GM23338 (cell line): ENCODE data around the gene NLRC5. TPM values are rescaled to one million over a fixed set of nuclear protein-coding genes. Genes with fewer than 3 reads are reported as not detected.
"Not testable (repeated sequence)": the region's sequence is repeated elsewhere in the genome, so short reads cannot be mapped to it uniquely, and the experiment has no call there.

Source experiments
- ATAC-seq: fragments of 200-7000 bp; cut with Tn5 transposase; 3 replicates; pipeline ENCODE4 v1.9.1; 2020
- DNase-seq: peaks from one replicate; pipeline ENCODE4 v3.0.0-alpha.2; 2015; ENCODE audit warnings: low spot score
- H2AFZ ChIP-seq: fragments of 200-600 bp; sonication (generic); 2 replicates; pipeline ENCODE4 v1.8.0; 2016; ENCODE audit warnings: antibody characterized with exemption, mild to moderate bottlenecking, moderate library complexity
- H3F3A ChIP-seq: fragments of 200-600 bp; sonication (generic); replicated peaks from 2 replicates; pipeline ENCODE4 v1.8.0; 2017; ENCODE audit warnings: antibody characterized with exemption, mixed run types, low read depth
- H3K27ac ChIP-seq: fragments of 200-600 bp; sonication (generic); 2 replicates; pipeline ENCODE4 v1.6.1; 2016; ENCODE audit warnings: low read depth
- H3K27me3 ChIP-seq: fragments of 200-600 bp; sonication (generic); 2 replicates; pipeline ENCODE4 v1.8.0; 2016; ENCODE audit warnings: mild to moderate bottlenecking, mixed run types, moderate library complexity; ENCODE audit not compliant: insufficient read depth
- H3K36me3 ChIP-seq: fragments of 200-600 bp; sonication (generic); 2 replicates; pipeline ENCODE4 v1.8.0; 2016; ENCODE audit warnings: mild to moderate bottlenecking; ENCODE audit not compliant: insufficient read depth
- H3K4me1 ChIP-seq: fragments of 200-600 bp; sonication (generic); 2 replicates; pipeline ENCODE4 v1.8.0; 2016; ENCODE audit warnings: mild to moderate bottlenecking, moderate library complexity; ENCODE audit not compliant: insufficient read depth
- H3K4me2 ChIP-seq: fragments of 200-600 bp; sonication (generic); 2 replicates; pipeline ENCODE4 v1.7.1; 2017; ENCODE audit warnings: mixed run types
- H3K4me3 ChIP-seq: fragments of 200-600 bp; sonication (generic); 2 replicates; pipeline ENCODE4 v1.6.1; 2016; ENCODE audit warnings: mixed run types
- H3K79me2 ChIP-seq: fragments of 200-600 bp; sonication (generic); replicated peaks from 2 replicates; pipeline ENCODE4 v1.8.0; 2017; ENCODE audit warnings: mild to moderate bottlenecking; ENCODE audit not compliant: insufficient read depth
- H3K9me2 ChIP-seq: fragments of 200-600 bp; sonication (generic); 2 replicates; pipeline ENCODE4 v1.8.0; 2017; ENCODE audit not compliant: insufficient read depth
- H4K20me1 ChIP-seq: fragments of 200-600 bp; sonication (generic); replicated peaks from 2 replicates; pipeline ENCODE4 v1.8.0; 2017; ENCODE audit warnings: mild to moderate bottlenecking; ENCODE audit not compliant: insufficient read depth
- H3K27ac Mint-ChIP-seq: 2 replicates; pipeline ENCODE4 v1.8.0; 2020; ENCODE audit warnings: inconsistent platforms, mild to moderate bottlenecking, moderate library complexity, mixed read lengths
- H3K27me3 Mint-ChIP-seq: 3 replicates; pipeline ENCODE4 v1.8.0; 2022; ENCODE audit warnings: low read depth, mild to moderate bottlenecking, moderate library complexity, mixed read lengths, inconsistent platforms; ENCODE audit not compliant: insufficient read depth, poor library complexity
- H3K36me3 Mint-ChIP-seq: 3 replicates; pipeline ENCODE4 v1.8.0; 2021; ENCODE audit warnings: low read depth, mild to moderate bottlenecking, inconsistent platforms, moderate library complexity, mixed read lengths
- H3K4me1 Mint-ChIP-seq: 3 replicates; pipeline ENCODE4 v1.8.0; 2020; ENCODE audit warnings: mild to moderate bottlenecking, inconsistent platforms, mixed read lengths
- H3K4me3 Mint-ChIP-seq: 3 replicates; pipeline ENCODE4 v1.8.0; 2021; ENCODE audit warnings: moderate library complexity, mild to moderate bottlenecking, inconsistent platforms, mixed read lengths
- H3K9me3 Mint-ChIP-seq: 3 replicates; pipeline ENCODE4 v1.8.0; 2020; ENCODE audit warnings: moderate library complexity, mild to moderate bottlenecking, inconsistent platforms, mixed read lengths
- ETS1 ChIP-seq: IDR thresholded peaks from 2 replicates; pipeline ENCODE4 v1.6.1; 2016; ENCODE audit warnings: antibody characterized with exemption
- EZH2 ChIP-seq: fragments of 200-600 bp; sonication (generic); IDR thresholded peaks from one replicate; pipeline ENCODE4 v1.8.0; 2017; ENCODE audit warnings: antibody characterized with exemption, mild to moderate bottlenecking, low read depth; ENCODE audit not compliant: unreplicated experiment
- POLR2AphosphoS5 ChIP-seq: IDR thresholded peaks from 2 replicates; pipeline ENCODE4 v1.6.1; 2016; ENCODE audit warnings: antibody characterized with exemption, low read depth
- STAT1 ChIP-seq: IDR thresholded peaks from one replicate; pipeline ENCODE4 v1.6.1; 2016; ENCODE audit warnings: antibody characterized with exemption; ENCODE audit not compliant: unreplicated experiment
- ZNF331 ChIP-seq: fragments of 250-450 bp; sonication (Bioruptor Pico); IDR thresholded peaks from 2 replicates; pipeline ENCODE4 v1.5.0; 2020; ENCODE audit warnings: low read depth, mild to moderate bottlenecking, moderate library complexity
- polyA plus RNA-seq: library from polyadenylated mRNA; unstranded; fragments of >200 nt; fragmentation: Nextera tagmentation; extraction: Ambion mirVana; gene quantifications from 2 replicates; pipeline ENCODE4 v1.2.1, GENCODE V29; 2016
- total RNA-seq: library from RNA; depleted of rRNA; stranded (reverse); fragments of >200 nt; shearing (Covaris generic); gene quantifications from 2 replicates; pipeline ENCODE4 v1.2.3, GENCODE V29; 2014
- TF ChIP-seq, protein P1 (sequence below): IDR thresholded peaks from one replicate; pipeline ENCODE4 v1.6.1; 2018; ENCODE audit warnings: antibody characterized with exemption; ENCODE audit not compliant: unreplicated experiment
- TF ChIP-seq, protein P2 (sequence below): fragments of 250-450 bp; sonication (Bioruptor Pico); IDR thresholded peaks from 2 replicates; pipeline ENCODE4 v1.5.0; 2020; ENCODE audit warnings: mild to moderate bottlenecking, moderate library complexity

NLRC5 gene
- total and polyA plus RNA-seq, 2 experiments from 2014 or later = 2.3 to 3.9 TPM

DNA sequence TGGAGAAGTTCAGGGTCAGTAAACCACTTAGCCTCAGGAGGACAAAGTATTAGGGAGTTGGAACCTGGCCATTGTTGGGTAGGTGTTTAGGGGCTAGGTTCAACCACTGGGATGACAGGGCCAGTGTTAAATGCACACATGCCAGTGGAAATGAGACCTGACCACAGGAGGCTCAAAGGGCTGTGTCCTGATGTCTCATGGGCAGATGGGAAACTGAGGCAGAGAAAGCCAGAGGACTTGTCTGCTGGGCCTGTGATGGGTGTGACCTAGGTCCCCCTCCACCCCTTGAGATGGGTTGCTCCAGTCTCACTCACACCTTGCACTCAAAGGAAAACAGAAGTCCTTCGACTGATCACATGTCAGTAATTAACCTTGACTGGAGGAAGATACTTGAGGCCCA, 119.1 kb downstream of the NLRC5 start:
- Histone ChIP-seq H3K36me3 (no peaks in the 10 kb centered on the region), H3K4me2 (no peak overlapping the region), H3K27me3 (no peaks in the 10 kb centered on the region), H3K27ac (no peak overlapping the region), H3K9me2 (no peaks in the 10 kb centered on the region), H3K4me3 (no peak overlapping the region), H4K20me1 (no peaks in the 10 kb centered on the region), H3K4me1 (peaks cover 9% of the 10 kb centered on the region), H3K79me2 (no peaks in the 10 kb centered on the region), H3F3A (no peaks in the 10 kb centered on the region), H2AFZ (no peak overlapping the region)
- H3K27me3 Mint-ChIP-seq = peaks cover 13% of the 10 kb centered on the region
- no peaks in the 10 kb centered on the region for H3K36me3 Mint-ChIP-seq
- peaks cover 20% of the 10 kb centered on the region for H3K4me1 Mint-ChIP-seq
- no peak overlapping the region for H3K4me3 Mint-ChIP-seq
- TF ChIP-seq, protein P1, sequence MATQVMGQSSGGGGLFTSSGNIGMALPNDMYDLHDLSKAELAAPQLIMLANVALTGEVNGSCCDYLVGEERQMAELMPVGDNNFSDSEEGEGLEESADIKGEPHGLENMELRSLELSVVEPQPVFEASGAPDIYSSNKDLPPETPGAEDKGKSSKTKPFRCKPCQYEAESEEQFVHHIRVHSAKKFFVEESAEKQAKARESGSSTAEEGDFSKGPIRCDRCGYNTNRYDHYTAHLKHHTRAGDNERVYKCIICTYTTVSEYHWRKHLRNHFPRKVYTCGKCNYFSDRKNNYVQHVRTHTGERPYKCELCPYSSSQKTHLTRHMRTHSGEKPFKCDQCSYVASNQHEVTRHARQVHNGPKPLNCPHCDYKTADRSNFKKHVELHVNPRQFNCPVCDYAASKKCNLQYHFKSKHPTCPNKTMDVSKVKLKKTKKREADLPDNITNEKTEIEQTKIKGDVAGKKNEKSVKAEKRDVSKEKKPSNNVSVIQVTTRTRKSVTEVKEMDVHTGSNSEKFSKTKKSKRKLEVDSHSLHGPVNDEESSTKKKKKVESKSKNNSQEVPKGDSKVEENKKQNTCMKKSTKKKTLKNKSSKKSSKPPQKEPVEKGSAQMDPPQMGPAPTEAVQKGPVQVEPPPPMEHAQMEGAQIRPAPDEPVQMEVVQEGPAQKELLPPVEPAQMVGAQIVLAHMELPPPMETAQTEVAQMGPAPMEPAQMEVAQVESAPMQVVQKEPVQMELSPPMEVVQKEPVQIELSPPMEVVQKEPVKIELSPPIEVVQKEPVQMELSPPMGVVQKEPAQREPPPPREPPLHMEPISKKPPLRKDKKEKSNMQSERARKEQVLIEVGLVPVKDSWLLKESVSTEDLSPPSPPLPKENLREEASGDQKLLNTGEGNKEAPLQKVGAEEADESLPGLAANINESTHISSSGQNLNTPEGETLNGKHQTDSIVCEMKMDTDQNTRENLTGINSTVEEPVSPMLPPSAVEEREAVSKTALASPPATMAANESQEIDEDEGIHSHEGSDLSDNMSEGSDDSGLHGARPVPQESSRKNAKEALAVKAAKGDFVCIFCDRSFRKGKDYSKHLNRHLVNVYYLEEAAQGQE = no peak
- TF ChIP-seq EZH2 = no peak
- no peak for TF ChIP-seq ZNF331
- TF ChIP-seq STAT1 = no peak
- TF ChIP-seq POLR2AphosphoS5 = no peak
- TF ChIP-seq ETS1 = no peak
- TF ChIP-seq, protein P2, sequence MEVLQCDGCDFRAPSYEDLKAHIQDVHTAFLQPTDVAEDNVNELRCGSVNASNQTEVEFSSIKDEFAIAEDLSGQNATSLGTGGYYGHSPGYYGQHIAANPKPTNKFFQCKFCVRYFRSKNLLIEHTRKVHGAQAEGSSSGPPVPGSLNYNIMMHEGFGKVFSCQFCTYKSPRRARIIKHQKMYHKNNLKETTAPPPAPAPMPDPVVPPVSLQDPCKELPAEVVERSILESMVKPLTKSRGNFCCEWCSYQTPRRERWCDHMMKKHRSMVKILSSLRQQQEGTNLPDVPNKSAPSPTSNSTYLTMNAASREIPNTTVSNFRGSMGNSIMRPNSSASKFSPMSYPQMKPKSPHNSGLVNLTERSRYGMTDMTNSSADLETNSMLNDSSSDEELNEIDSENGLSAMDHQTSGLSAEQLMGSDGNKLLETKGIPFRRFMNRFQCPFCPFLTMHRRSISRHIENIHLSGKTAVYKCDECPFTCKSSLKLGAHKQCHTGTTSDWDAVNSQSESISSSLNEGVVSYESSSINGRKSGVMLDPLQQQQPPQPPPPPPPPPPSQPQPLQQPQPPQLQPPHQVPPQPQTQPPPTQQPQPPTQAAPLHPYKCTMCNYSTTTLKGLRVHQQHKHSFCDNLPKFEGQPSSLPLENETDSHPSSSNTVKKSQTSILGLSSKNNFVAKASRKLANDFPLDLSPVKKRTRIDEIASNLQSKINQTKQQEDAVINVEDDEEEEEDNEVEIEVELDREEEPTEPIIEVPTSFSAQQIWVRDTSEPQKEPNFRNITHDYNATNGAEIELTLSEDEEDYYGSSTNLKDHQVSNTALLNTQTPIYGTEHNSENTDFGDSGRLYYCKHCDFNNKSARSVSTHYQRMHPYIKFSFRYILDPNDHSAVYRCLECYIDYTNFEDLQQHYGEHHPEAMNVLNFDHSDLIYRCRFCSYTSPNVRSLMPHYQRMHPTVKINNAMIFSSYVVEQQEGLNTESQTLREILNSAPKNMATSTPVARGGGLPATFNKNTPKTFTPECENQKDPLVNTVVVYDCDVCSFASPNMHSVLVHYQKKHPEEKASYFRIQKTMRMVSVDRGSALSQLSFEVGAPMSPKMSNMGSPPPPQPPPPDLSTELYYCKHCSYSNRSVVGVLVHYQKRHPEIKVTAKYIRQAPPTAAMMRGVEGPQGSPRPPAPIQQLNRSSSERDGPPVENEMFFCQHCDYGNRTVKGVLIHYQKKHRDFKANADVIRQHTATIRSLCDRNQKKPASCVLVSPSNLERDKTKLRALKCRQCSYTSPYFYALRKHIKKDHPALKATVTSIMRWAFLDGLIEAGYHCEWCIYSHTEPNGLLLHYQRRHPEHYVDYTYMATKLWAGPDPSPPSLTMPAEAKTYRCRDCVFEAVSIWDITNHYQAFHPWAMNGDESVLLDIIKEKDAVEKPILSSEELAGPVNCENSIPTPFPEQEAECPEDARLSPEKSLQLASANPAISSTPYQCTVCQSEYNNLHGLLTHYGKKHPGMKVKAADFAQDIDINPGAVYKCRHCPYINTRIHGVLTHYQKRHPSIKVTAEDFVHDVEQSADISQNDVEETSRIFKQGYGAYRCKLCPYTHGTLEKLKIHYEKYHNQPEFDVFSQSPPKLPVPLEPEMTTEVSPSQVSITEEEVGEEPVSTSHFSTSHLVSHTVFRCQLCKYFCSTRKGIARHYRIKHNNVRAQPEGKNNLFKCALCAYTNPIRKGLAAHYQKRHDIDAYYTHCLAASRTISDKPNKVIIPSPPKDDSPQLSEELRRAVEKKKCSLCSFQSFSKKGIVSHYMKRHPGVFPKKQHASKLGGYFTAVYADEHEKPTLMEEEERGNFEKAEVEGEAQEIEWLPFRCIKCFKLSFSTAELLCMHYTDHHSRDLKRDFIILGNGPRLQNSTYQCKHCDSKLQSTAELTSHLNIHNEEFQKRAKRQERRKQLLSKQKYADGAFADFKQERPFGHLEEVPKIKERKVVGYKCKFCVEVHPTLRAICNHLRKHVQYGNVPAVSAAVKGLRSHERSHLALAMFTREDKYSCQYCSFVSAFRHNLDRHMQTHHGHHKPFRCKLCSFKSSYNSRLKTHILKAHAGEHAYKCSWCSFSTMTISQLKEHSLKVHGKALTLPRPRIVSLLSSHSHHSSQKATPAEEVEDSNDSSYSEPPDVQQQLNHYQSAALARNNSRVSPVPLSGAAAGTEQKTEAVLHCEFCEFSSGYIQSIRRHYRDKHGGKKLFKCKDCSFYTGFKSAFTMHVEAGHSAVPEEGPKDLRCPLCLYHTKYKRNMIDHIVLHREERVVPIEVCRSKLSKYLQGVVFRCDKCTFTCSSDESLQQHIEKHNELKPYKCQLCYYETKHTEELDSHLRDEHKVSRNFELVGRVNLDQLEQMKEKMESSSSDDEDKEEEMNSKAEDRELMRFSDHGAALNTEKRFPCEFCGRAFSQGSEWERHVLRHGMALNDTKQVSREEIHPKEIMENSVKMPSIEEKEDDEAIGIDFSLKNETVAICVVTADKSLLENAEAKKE (CRISPR knock-in tag) = no peak
- DNase-seq (no peak), ATAC-seq (no peak)
- H3K27ac Mint-ChIP-seq = no peak overlapping the region
- H3K9me3 Mint-ChIP-seq = no peaks in the 10 kb centered on the region

DNA sequence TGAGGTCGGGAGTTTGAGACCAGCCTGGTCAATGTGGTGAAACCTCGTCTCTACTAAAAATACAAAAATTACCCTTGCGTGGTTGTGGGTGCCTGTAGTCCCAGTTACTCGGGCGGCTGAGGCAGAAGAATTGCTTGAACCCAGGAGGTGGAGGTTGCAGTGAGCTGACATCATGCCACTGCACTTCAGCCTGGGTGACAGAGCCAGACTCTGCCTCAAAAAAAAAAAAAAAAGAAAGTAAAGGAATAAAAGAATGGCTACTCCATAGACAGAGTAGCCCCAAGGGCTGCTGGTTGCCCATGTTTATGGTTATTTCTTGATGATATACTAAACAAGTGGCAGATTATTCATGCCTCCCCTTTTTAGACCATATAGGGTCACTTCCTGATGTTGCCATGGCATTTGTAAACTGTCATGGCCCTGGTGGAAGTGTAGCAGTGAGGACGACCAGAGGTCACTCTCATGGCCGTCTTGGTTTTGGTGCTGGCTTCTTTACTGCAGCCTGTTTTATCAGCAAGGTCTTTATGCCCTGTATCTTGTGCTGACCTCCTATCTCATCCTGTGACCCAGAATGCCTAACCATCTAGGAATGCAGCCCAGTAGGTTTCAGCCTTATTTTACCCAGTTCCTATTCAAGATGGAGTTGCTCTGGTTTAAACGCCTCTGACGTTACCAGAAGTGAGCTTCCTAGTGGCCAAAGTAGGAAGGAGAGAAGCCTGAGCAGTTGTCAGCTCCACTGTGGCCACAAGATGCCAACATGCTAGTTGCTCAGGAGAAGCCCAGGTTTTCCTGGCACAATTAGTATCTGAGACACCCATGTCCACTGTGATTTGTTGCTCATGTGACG, 120.1 kb downstream of the NLRC5 start:
- not testable (repeated sequence) for DNase-seq, H3K4me2 ChIP-seq, H3K27me3 ChIP-seq, H3K36me3 Mint-ChIP-seq, H3K4me1 ChIP-seq, H3K4me3 ChIP-seq, H3F3A ChIP-seq, H3K9me3 Mint-ChIP-seq, H2AFZ ChIP-seq, H3K79me2 ChIP-seq, ATAC-seq, H3K9me2 ChIP-seq, H3K27ac Mint-ChIP-seq, H3K4me3 Mint-ChIP-seq, H3K27ac ChIP-seq, H4K20me1 ChIP-seq, H3K36me3 ChIP-seq
- Mint-ChIP-seq H3K27me3 (peaks cover 15% of the 10 kb centered on the region), H3K4me1 (peaks cover 18% of the 10 kb centered on the region)
